HG03575 (cell line): ENCODE data around the gene SETDB2.
A peak's percentile ranks its signal among the peaks of the same experiment; 100 is the strongest.
"Not testable (repeated sequence)": the region's sequence is repeated elsewhere in the genome, so short reads cannot be mapped to it uniquely, and the experiment has no call there.

ENCODE experiments used
- ATAC-seq: cut with Tn5 transposase; IDR thresholded peaks from one replicate; pipeline ENCODE4 v1.9.1; 2021; ENCODE audit not compliant: unreplicated experiment, insufficient number of reproducible peaks, low FRiP score; ENCODE audit errors: extremely low read depth

The SETDB2 gene

DNA sequence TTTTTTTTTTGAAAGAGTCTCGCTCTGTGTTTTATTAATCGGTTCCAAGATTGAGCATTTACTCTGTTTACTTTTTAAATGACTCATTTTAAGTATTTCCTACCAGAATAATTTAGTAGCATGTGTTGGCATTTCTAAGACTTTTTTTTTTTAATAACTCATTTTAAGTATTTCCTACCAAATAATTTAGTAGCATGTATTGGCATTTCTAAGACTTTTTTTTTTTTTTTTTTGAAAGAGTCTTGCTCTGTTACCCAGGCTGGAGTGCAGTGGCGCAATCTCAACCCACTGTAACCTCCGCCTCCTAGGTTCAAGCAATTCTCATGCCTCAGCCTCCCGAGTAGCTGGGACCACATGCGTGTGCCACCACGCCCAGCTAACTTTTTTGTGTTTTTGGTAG is 13.1 kb downstream of the SETDB2 start:
- no peak for ATAC-seq

DNA sequence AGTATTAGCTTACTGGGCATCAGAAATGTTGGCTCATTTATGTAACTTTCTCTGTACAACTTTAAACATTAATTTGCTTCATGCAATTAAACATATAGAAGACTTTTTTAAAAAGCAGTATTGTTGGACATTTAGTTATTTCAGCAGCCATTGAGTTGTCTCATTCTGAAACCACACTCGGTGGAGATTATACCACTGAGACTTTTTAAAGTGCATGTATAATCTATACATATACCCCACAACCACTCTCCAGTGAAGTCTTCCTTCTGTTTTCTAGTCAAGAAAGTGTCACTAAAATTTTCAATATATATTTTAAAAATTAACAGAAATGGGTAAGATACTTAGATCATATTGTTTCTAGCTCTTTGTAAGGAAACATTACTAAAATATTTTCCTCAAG is 15.5 kb downstream of the SETDB2 start:
- no peak for ATAC-seq

DNA sequence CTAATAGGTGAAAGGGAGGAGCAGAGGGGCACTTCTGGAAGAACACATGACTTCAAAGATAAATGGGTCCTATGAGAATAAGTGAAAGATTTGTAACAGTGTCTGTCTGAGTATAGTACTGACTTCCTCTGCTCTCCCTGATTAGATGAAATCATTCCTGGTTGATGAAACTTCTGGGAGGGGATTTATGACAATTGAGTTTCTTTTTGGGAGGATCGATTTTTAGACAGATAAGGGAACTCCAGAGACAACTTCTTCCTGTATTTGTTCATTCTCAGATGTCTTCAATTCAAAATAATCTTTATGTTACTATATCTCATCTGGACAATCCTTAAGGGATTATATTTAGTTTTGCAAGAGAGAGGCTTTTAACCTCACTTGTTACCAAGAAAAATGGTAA is 20.0 kb downstream of the SETDB2 start:
- ATAC-seq = no peak

DNA sequence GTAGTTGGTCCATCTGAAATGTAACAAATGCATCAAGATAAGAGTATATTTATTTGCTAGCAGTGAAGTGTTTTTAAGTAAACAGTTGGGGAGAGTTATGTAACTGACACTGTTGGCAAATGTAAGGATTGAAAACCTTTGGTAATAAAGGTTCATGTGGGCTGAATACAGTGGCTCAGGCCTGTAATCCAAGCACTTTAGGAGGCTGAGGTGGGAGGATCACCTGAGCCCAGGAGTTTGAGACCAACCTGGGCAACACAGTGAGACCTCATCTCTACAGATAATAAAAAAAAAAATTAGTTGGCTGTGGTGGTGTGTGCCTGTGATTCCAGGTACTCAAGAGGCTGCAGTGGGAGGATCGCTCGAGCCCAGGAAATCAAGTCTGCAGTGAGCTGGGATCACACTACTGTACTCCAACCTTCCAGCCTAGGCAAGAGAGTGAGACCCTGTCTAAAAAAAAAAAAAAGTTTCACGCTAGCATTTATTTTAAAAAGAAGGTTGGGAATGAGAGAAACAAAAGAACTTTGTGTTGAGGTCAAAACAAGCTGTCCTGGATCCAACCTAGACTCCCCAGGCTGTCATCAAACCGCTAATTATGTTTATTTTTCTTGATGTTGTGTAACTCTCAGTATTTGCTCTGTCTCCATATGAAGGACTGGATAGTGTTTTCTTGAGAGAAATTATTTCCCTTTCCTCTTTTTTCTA is 20.7 kb downstream of the SETDB2 start:
- ATAC-seq = no peak

DNA sequence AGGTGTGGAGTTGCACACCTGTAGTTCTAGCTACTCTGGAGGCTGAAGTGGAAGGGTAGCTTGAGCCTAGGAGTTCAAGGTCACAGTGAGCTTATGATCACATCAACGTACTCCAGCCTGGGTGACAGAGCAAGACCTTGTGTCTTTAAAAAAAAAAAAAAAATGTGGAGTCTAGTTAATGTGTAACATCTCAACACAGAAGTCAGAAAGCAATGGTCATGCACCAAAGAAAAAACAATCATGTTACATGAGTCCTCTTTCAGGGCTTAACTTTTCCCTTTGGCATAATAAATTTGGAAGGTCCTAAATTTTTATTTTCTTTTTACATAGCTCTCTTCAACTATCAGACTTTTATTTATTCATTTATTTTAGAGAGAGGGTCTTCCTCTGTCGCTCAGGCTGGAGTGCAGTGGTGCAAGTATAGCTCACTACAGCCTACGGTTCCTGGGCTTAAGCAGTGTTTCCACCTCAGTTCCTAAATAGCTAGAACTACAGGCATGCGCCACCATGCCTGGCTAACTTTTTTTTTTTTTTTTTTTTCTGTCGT is 22.3 kb downstream of the SETDB2 start:
- no peak for ATAC-seq

DNA sequence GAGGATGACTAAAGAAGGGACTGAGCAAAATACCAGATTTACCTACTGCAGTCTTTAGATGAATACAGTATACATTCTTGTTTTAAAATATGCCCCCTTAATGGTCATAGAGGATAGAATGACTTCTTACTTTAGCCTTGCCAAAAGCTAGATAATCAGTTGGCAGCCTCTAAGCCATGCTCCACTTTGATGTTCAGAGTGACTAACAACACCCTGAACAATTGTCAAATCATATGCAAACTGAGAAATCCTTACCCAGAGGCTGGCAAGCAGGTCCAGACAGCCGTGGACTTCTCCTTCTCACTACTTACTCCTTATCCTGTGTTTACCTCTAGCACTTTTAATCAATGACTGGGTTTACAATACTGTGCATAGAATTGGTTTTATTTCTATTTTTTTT is 28.1 kb downstream of the SETDB2 start:
- no peak for ATAC-seq

DNA sequence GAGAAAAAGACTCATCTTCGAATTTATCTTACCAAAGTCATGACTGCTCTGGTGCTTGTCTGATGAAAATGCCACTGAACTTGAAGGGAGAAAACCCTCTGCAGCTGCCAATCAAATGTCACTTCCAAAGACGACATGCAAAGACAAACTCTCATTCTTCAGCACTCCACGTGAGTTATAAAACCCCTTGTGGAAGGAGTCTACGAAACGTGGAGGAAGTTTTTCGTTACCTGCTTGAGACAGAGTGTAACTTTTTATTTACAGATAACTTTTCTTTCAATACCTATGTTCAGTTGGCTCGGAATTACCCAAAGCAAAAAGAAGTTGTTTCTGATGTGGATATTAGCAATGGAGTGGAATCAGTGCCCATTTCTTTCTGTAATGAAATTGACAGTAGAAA is 32.5 kb downstream of the SETDB2 start:
- ATAC-seq = no peak

DNA sequence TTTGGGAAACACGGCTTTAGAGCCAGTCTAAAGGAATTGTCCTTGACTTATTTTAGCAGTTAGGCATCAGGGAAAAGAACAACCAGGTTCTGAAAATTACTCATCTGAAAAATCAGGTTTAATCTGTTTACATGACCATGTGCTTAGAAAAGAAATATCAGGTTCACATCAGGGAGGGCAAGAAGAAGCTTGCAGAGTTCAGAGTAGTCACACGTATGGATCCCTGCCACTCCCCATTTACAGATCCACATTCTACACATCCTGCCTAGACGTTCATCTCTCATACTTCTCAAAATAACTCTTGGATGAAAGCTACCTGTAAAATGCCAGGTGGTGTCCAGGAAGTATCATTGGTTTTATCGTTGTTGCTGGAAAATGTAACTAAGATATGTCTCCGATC is 37.7 kb downstream of the SETDB2 start:
- ATAC-seq = no peak

DNA sequence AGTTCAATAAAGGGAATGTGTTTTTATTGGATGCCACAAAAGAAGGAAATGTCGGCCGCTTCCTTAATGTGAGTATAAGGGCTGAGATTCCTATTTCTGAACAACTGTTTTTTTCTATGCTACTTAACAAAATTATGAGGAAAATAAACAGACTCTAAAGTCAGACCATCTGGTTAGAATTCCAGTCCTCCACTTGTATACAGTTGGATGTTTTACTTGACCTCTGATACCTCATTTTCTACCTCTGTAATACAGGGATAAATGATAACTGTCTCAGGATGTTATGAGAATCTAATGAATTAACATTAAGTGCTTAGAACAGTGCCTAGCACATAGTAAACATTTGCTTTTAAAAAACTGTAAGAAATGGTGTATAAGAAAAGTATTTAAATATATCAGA is 44.5 kb downstream of the SETDB2 start:
- ATAC-seq = no peak

DNA sequence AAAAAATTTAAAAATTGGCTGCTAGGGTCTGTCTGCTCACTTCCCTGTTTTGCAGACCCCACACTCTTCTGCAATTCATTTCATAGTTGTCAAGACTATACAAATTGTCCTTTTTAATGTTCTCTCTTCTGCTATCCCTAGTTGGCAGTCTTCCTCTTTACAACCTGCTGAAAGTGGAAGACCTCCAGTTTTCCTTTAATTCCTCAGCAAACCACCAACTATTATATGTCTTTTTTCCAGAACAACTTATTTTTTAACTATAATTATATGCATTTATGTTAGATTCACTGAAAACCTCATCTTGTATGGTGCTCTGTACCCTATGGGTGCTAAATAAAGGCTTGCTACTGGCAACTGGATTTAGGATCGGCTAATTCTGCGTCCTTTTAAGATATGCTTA is 50.6 kb downstream of the SETDB2 start:
- no peak for ATAC-seq

DNA sequence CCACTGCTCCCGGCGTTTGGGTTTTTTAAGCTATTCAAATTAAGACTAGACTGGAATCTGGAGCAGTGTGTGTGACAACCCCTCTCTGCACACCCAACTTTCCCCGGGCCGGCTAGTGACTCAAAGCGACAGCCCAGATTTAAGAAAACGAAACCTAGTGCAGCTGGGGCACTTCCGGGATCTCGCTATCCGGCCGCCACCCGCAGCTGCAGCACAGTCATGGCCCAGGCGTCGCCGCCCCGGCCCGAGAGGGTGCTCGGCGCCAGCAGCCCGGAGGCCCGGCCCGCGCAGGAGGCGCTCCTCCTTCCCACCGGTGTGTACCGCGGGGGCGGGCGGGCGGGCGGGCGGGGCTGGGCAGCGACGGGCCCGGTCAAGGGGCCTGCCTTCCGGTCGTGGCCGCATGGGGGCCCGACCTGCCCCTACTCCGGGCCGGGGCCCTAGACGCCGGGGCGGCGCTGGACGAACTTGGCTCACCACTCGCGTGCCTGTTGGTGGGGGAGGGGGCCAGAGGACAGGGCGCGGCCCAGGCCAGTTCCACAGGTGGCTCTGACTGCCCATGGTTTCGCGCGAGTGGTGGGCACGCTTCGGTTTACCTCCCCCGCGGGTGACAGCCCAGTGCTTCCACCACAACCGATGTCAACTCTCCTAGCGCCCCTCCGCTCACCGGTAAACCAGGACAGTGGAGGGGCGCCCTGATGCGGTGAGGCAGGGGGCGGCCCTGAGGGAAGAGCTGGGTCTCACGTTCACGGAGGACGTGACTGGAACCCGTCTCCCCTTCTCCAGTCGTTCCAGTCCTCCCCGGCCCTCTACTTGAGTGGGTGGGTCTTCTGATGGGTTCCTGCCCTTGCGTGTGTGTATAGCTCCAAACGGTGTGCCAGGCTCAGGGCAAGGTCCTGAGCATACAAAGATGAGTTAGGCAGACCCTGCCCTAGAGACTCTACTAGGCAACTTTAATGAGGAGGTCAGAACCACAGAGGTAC is 52.0 kb downstream of the SETDB2 start, which contains the start of gene PHF11:
PHF11 (plus strand) TSS at position 171 of the 980 bp plus-strand sequence; CDS start at position 220, 49 bp downstream.
- peak; percentile 48 for ATAC-seq

DNA sequence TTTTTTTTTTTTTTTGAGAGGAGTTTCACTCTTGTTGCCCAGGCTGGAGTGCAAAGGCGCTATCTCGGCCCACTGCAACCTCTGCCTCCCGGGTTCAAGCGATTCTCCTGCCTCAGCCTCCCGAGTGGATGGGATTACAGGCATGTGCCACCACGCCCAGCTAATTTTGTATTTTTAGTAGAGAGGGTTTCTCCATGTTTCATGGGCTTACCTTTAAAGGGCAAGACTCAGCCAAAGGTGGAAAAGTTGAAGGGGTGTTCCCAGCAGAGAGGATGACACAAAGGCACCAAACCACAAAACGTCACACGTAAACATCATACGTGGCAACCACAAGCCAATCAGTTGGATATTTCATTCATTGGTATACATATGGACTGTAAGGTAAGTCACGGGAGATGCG is 52.8 kb downstream of the SETDB2 start:
- ATAC-seq = not testable (repeated sequence)

DNA sequence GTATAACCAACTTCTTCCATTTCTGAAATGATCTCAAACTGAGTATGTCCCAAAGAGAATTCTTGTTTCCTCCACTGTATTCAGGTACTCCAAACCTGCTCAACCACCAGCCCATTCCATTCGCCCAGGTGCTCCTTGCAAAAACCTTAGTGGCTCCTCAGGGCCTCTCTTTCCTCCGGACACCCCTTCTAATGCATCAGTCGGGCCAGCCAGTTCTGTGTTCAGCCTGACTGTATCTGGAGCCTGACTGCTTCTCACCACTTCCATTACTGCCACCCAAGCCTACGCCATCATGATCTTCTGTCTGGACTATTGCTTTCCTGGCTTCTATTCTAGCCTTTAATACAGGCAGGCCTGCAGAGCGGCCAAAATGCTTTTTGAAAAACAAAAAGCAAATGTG is 53.2 kb downstream of the SETDB2 start:
- no peak for ATAC-seq

DNA sequence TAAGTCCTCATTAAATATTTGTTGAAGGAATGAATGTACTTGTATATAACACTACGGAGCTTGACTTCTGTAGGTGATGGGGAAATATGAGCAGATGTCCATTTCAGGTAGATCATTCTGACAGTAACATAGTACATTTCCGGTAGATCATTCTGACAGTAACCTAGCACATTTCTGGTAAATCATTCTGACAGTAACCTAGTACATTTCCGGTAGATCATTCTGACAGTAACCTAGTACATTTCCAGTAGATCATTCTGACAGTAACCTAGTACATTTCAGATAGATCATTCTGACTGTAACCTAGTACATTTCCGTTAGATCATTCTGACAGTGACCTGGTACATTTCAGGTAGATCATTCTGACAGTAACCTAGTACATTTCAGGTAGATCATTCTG is 54.1 kb downstream of the SETDB2 start:
- ATAC-seq = no peak

DNA sequence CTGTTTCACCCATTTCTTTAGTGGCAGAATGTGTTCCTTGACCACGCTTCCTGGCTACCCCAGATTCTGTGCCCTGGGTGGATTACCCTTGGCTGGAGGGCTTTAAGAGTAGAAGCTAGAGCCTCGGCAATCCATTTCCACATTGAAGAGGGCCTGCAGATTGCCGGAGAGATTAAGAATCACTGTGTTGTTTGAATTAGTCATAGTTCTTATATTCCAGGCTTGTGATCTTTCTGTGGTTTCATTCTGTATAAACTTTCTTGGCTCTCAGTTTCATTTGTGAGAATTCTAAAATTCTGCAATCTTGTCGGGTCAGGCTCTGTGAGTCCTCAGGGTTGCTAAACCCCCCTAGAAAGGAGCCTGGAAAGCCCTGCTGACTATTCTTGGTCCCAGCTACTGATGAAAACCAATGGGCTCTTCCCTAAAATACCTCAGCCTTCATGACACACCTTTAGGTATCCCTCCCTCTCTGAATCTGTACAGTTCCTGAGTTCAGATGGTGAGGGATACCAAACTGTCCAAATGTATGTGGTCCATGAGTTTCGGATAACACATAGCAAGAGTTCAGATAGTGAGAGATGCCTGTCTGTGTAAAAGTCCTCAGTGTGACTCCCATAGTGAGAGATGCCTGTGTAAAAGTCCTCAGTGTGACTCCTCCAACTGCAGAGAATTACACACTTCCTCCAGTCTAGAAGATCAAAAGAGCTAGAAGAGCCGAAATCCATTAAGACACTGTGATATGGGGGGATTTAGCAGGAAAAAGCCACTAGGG is 56.0 kb downstream of the SETDB2 start:
- no peak for ATAC-seq

DNA sequence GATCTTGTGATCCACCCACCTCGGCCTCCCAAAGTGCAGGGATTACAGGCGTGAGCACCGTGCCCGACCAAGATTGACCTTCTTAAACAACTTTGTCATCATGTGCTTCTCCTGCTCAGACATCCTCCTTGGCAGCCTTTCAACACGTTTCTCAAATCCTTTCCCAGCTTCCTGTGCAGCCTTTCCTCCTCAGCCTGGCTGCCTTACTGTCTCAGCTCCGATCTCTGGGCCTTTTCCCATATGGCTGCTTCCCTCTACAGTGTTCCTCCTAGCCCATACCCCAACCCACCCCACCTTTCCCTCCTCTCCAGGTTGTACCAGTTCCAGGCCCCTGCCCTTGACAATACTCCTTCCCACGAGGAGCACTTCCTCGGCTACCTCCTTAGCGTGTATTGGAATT is 58.9 kb downstream of the SETDB2 start:
- ATAC-seq = no peak

DNA sequence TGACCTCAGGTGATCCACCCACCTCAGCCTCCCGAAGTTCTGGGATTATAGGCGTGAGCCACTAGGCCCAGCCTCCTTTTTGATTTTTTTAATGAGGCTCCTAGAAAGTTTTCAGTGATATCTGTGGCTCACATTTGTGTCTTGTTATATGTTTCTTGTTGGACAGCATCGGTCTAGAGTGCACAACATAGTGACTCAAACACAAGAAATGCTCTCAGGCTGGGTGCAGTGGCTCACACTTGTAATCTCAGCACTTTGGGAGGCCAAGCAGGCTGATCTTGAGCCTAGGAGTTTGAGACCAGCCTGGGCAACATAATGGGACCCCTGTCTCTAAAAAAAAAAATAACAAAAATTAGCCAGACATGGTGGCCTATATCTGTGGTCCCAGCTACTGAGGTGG is 59.9 kb downstream of the SETDB2 start:
- no peak for ATAC-seq

DNA sequence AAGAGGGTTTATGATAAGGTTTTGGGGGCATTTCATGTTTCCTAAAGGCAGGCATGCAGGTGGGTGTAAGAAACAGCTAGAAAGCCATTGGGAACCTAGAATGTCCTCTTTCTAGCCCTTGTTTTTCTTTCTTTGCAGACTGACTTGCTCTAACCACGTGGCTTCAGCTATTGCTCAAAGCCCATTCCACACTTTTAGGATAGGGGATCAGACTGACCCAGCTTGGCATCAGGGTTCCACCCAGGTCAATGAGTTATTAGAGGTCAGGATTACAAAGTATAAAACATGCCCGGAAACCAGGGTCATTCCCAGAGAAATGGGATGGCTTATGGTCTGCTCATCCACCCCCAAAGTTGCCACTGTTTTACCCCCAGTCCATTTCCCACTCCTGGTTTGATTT is 68.5 kb downstream of the SETDB2 start:
- ATAC-seq = no peak

DNA sequence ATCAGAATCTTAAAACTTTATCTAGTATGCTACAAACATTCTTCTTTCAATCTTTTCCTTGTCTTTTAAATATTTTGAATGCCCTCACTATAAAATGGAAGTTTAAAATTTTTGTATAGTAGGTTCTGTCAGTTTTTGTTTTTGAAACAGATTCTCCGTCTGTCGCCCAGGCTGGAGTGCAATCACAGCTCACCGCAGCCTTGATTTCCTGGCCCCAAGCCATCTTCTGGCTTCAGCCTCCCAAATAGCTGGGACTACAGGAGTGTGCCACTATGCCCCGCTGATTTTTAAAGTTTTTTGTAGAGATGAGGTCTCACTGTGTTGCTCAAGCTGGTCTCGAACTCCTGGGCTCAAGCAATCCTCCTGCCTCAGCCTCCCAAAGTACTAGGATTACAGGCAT is 72.4 kb downstream of the SETDB2 start:
- ATAC-seq = no peak
